NT2/D1 (cell line): Measurements from ENCODE around the gene CNKSR3.

Source experiments
- YY1 ChIP-seq: IDR thresholded peaks from 2 replicates; pipeline ENCODE4 v1.6.1; 2011; ENCODE audit not compliant: insufficient read length, insufficient read depth
- ZNF274 ChIP-seq: IDR thresholded peaks from 2 replicates; pipeline ENCODE4 v1.6.1; 2011; ENCODE audit warnings: mild to moderate bottlenecking, low read depth, low read length

DNA sequence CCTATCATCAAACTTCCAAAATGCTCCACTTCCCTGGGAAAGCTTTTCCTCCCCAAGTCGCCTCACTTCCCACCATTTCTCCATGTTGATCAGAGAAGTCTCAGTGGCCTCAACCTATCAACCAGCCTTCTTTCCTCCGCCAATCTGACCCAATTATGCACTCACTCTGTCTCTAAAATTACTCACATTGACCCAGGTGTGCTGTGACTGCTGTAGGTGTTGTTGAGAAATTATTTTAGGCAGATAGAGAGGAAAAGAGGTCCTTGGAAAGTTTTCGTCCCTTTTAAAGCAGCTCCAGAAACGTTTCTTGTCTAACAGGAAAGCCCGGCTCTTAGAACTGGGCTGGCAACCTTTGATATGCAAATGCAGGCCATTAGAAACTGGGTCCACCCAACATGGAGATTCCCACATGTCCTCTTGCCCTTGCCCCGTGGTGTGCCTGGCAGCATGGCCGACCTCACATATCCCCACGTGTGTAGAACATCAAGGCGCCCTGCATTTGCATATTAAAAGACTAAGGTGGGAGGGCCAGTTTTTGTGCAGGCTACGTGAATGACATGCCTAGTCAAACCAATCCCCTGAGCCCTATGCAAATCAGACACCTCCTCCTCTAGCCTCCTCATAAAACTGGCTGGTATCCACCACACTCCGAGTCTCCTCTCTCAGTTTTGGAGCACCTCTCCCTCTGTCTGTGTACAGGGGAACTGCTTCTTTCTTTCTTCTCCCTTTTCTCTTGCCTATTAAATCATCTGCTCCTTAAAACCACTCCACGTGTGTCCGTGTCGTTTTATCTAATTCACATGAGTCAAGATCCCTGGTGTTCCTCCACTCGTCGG lies 166.8 kb downstream of the CNKSR3 start:
- TF ChIP-seq YY1 (peak; percentile 52), ZNF274 (no peak)
